Activated T-cell treated with anti-CD3 and anti-CD28 coated beads for 48 hours (primary cell): Measurements from ENCODE around the gene ZNF274.
"Not testable (repeated sequence)": the region's sequence is repeated elsewhere in the genome, so short reads cannot be mapped to it uniquely, and the experiment has no call there.

ENCODE experiments used
- DNase-seq: peaks from one replicate; pipeline ENCODE4 v3.0.0-alpha.2; 2020; ENCODE audit warnings: low read depth

Gene ZNF274

GRCh38 chr19:58182989-58183816, at the start of gene ZNF274:
ZNF274 (plus strand) TSS chr19:58183061; CDS start chr19:58183966, 905 bp downstream.
- peak; percentile 92 for DNase-seq

GRCh38 chr19:58134244-58134643, 48.6 kb upstream of the ZNF274 start:
- no peak for DNase-seq

GRCh38 chr19:58145849-58146248, 37.0 kb upstream of the ZNF274 start:
- no peak for DNase-seq

GRCh38 chr19:58147475-58147874, 35.4 kb upstream of the ZNF274 start:
- not testable (repeated sequence) for DNase-seq

- peak; percentile 94 for DNase-seq
These were observed 32.4 kb upstream of the ZNF274 start, which contains the start of gene ZNF329 for GRCh38 chr19:58150328-58150921. ZNF329 (minus strand) TSS chr19:58150789; CDS start chr19:58129503, 21,286 bp downstream.

- no peak for DNase-seq
These were observed 29.5 kb upstream of the ZNF274 start for GRCh38 chr19:58153386-58153785.

GRCh38 chr19:58154287-58154678, 28.6 kb upstream of the ZNF274 start:
- DNase-seq, result no peak

GRCh38 chr19:58154679-58155648, 27.9 kb upstream of the ZNF274 start:
- DNase-seq, result peak; percentile 98

- DNase-seq, result no peak
These were observed 25.7 kb upstream of the ZNF274 start for GRCh38 chr19:58157045-58157728.

GRCh38 chr19:58166268-58166667, 16.6 kb upstream of the ZNF274 start:
- no peak for DNase-seq

- no peak for DNase-seq
These were observed 16.1 kb upstream of the ZNF274 start for GRCh38 chr19:58166708-58167280.

GRCh38 chr19:58170860-58171259, 12.0 kb upstream of the ZNF274 start:
- no peak for DNase-seq

GRCh38 chr19:58181902-58182576, 822 bp upstream of the ZNF274 start:
- DNase-seq, result peak; percentile 52

GRCh38 chr19:58182577-58182988, 278 bp upstream of the ZNF274 start:
- no peak for DNase-seq

GRCh38 chr19:58183817-58184215, 955 bp downstream of the ZNF274 start:
- no peak for DNase-seq

GRCh38 chr19:58196901-58197616, 14.2 kb downstream of the ZNF274 start:
- DNase-seq, result no peak

- no peak for DNase-seq
These were observed 21.1 kb downstream of the ZNF274 start for GRCh38 chr19:58203814-58204475.

GRCh38 chr19:58204566-58204965, 21.7 kb downstream of the ZNF274 start:
- no peak for DNase-seq

- no peak for DNase-seq
These were observed 26.7 kb downstream of the ZNF274 start for GRCh38 chr19:58209577-58209976.
